ENCODE measurements around the gene RWDD2A. TPM values are rescaled to one million over a fixed set of nuclear protein-coding genes. Genes with fewer than 3 reads are reported as not detected.
A peak's percentile ranks its signal among the peaks of the same experiment; 100 is the strongest.

The RWDD2A gene
- total RNA-seq, 1 experiment from 2014 or later: 4.0 TPM

DNA sequence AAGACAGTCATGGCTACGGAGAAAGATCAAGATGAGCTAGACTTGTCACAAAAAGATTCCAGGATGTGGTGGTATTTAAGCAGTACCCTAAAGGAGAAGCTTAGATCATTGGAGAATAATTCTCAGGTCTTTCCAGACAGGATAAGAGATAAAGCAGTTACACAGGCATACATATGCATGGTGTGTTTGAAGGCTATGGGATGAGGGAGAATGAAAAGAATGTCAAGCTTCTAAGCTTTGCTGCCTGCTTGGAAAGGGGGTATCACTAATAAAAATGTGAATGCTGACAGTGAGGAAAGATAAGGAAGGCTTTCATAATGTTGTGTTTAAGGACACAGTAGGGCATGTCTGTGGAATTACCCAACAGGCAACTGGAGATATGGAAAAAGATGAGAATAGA, 28.1 kb downstream of the RWDD2A start:
- no TSS peak for BruUV-seq (replicated peaks)
- Mint-ChIP-seq H3K27me3 (ENCODE audit: unreplicated experiment) (no peaks in the 10 kb centered on the region), H3K9me3 (ENCODE audit: low read depth, unreplicated experiment) (no peaks in the 10 kb centered on the region), H3K4me1 (ENCODE audit: low read depth, unreplicated experiment) (no peaks in the 10 kb centered on the region), H3K36me3 (ENCODE audit: insufficient read depth, unreplicated experiment) (no peaks in the 10 kb centered on the region), H3K4me3 (ENCODE audit: low read depth, unreplicated experiment) (no peak overlapping the region), H3K27ac (ENCODE audit: unreplicated experiment) (no peak overlapping the region)
- no peak for TF ChIP-seq CTCF (IDR thresholded peaks at IDR 0.05; ENCODE audit: unreplicated experiment)
- DNase-seq: no peak
- CTCF ChIA-PET: interaction anchor here (0.6 to 1.3 kb wide), 2 partner anchors 17 to 294 kb away, joined by 4 read pairs; no protein-coding TSS in a partner anchor
- intact Hi-C loops (cut with micrococcal nuclease; ENCODE audit: unreplicated experiment): no loop called here

- TF ChIP-seq CTCF (IDR thresholded peaks at IDR 0.05; ENCODE audit: unreplicated experiment): peak; percentile 19
- no peak for DNase-seq
- no peak overlapping the region for H3K27ac Mint-ChIP-seq (ENCODE audit: unreplicated experiment)
- BruUV-seq (replicated peaks): no TSS peak
- no peaks in the 10 kb centered on the region for H3K4me1 Mint-ChIP-seq (ENCODE audit: low read depth, unreplicated experiment)
- intact Hi-C loops (cut with micrococcal nuclease; ENCODE audit: unreplicated experiment): loop anchor here (1.0 kb wide), 1 partner anchor 293 kb away; no protein-coding TSS in a partner anchor
- no peaks in the 10 kb centered on the region for H3K9me3 Mint-ChIP-seq (ENCODE audit: low read depth, unreplicated experiment)
- CTCF ChIA-PET: interaction anchor here (0.7 to 1.3 kb wide), 4 partner anchors 290 to 314 kb away, joined by 3 to 4 read pairs (median 3); partner anchors contain the start of gene PRSS35
- no peak overlapping the region for H3K4me3 Mint-ChIP-seq (ENCODE audit: low read depth, unreplicated experiment)
- no peaks in the 10 kb centered on the region for H3K27me3 Mint-ChIP-seq (ENCODE audit: unreplicated experiment)
- H3K36me3 Mint-ChIP-seq (ENCODE audit: insufficient read depth, unreplicated experiment): no peaks in the 10 kb centered on the region
Observed at GRCh38 chr6:83221889-83222479, 28.8 kb downstream of the RWDD2A start.

GRCh38 chr6:83226517-83226916, 33.4 kb downstream of the RWDD2A start:
- no TSS peak for BruUV-seq (replicated peaks)
- CTCF ChIA-PET: no interaction called here
- Mint-ChIP-seq H3K9me3 (ENCODE audit: low read depth, unreplicated experiment) (no peaks in the 10 kb centered on the region), H3K36me3 (ENCODE audit: insufficient read depth, unreplicated experiment) (no peaks in the 10 kb centered on the region), H3K4me3 (ENCODE audit: low read depth, unreplicated experiment) (no peak overlapping the region), H3K27ac (ENCODE audit: unreplicated experiment) (no peak overlapping the region), H3K4me1 (ENCODE audit: low read depth, unreplicated experiment) (no peaks in the 10 kb centered on the region), H3K27me3 (ENCODE audit: unreplicated experiment) (no peaks in the 10 kb centered on the region)
- intact Hi-C loops (cut with micrococcal nuclease; ENCODE audit: unreplicated experiment): loop anchor here (5.0 kb wide), 1 partner anchor 191 kb away; no protein-coding TSS in a partner anchor
- no peak for DNase-seq
- TF ChIP-seq CTCF (IDR thresholded peaks at IDR 0.05; ENCODE audit: unreplicated experiment): no peak

GRCh38 chr6:83231146-83231545, 38.0 kb downstream of the RWDD2A start:
- Mint-ChIP-seq H3K27me3 (ENCODE audit: unreplicated experiment) (no peaks in the 10 kb centered on the region), H3K4me1 (ENCODE audit: low read depth, unreplicated experiment) (no peaks in the 10 kb centered on the region), H3K4me3 (ENCODE audit: low read depth, unreplicated experiment) (no peak overlapping the region), H3K27ac (ENCODE audit: unreplicated experiment) (no peak overlapping the region), H3K36me3 (ENCODE audit: insufficient read depth, unreplicated experiment) (no peaks in the 10 kb centered on the region), H3K9me3 (ENCODE audit: low read depth, unreplicated experiment) (no peaks in the 10 kb centered on the region)
- DNase-seq: no peak
- CTCF ChIA-PET: no interaction called here
- intact Hi-C loops (cut with micrococcal nuclease; ENCODE audit: unreplicated experiment): no loop called here
- BruUV-seq (replicated peaks): no TSS peak
- TF ChIP-seq CTCF (IDR thresholded peaks at IDR 0.05; ENCODE audit: unreplicated experiment): no peak
